ENCODE measurements around the gene SH3TC2.

Gene SH3TC2

DNA sequence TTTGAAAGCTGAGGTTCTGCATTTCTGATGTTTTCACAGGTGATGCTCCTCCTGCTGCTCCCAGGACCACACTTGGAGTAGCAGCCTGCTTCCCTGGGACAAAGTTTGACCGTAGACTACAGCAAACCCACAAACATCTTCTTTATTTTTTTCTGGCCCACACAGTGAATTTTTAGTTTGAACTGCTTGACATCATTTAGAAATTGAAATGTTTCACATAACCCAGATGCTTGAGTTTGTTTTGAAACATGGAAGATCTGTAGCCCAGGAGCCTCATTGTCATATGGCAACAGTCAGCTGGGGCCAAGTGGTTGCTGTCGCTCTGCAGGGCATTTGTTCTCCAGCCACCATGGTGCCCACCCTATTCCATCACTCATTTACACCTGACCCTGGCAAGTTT, 8.4 kb downstream of the SH3TC2 start:
- H3K9ac ChIP-seq (ENCODE audit: insufficient read length) = no peak overlapping the region
- no peak overlapping the region for H3K4me3 ChIP-seq
- TF ChIP-seq POLR2AphosphoS5 (IDR thresholded peaks at IDR 0.05; ENCODE audit: borderline replicate concordance, low read depth, low read length) (no peak), EZH2 (IDR thresholded peaks at IDR 0.05) (no peak), FOXP2 (optimal IDR thresholded peaks at IDR 0.05; ENCODE audit: control extremely low read depth, extremely low read length, insufficient read depth) (no peak)
- no peaks in the 10 kb centered on the region for H3K36me3 ChIP-seq (ENCODE audit: insufficient read depth, low read length)
- no peaks in the 10 kb centered on the region for H3K9me3 ChIP-seq (ENCODE audit: low read depth, low read length)
- no peak overlapping the region for H3K27ac ChIP-seq
- DNase-seq (ENCODE audit: low read depth, low spot score) = no peak

DNA sequence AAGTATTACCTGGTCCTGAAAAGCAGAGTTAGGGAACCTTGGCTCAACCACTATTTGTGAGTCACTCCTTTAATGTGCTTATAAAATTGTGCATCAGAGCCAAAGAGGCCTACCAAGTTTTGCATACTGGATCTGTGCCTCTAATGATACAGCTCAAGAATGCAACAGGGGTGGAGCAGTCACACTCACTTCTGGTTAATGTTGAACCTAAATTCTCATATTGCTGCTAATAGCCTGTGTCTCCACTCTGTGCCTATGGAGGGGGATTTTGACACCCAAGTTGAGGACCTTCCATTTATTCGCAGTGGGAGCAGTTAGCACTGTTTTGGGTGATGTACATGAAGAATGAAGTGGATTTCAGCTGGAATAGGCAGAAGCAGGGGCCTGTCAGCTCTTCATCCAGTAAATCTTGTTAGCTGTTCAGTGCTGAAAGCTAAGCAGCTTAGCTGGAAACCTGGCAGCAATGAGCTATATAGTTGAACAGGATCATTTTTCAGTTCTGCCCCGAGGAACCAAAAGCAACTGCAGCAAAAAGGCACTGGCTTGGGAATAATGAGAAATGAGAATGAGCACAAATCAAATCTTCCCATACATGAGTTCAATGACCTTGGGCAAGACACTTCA, 9.7 kb downstream of the SH3TC2 start:
- Histone ChIP-seq H3K27ac (no peak overlapping the region), H3K9me3 (ENCODE audit: low read depth, low read length) (no peaks in the 10 kb centered on the region), H3K36me3 (ENCODE audit: insufficient read depth, low read length) (no peaks in the 10 kb centered on the region), H3K4me3 (no peak overlapping the region), H3K9ac (ENCODE audit: insufficient read length) (no peak overlapping the region)
- DNase-seq (ENCODE audit: low read depth, low spot score) = no peak
- TF ChIP-seq POLR2AphosphoS5 (IDR thresholded peaks at IDR 0.05; ENCODE audit: borderline replicate concordance, low read depth, low read length) (no peak), EZH2 (IDR thresholded peaks at IDR 0.05) (no peak), FOXP2 (optimal IDR thresholded peaks at IDR 0.05; ENCODE audit: control extremely low read depth, extremely low read length, insufficient read depth) (no peak)

DNA sequence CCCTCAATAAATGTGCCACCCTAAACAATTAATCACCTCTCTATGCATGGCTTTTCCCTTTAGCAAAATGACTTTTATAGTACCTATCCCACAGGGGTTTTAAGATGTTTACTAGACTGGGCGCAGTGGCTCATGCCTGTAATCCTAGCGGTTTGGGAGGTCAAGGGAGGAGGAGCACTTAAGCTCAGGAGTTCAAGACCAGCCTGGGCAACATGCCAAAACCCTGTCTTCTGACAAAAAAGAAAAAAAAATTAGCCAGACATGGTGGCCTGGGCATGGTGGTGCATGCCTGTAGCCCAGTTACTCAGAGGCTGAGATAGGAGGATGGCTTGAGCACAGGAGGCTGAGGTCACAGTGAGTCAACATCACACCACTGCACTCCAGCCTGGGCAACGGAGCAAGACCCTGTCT, 13.5 kb downstream of the SH3TC2 start:
- no peak for DNase-seq (ENCODE audit: low read depth, low spot score)
- Histone ChIP-seq H3K27ac (no peak overlapping the region), H3K4me3 (no peak overlapping the region), H3K9me3 (ENCODE audit: low read depth, low read length) (no peaks in the 10 kb centered on the region), H3K36me3 (ENCODE audit: insufficient read depth, low read length) (no peaks in the 10 kb centered on the region), H3K9ac (ENCODE audit: insufficient read length) (no peak overlapping the region)
- TF ChIP-seq FOXP2 (optimal IDR thresholded peaks at IDR 0.05; ENCODE audit: control extremely low read depth, extremely low read length, insufficient read depth) (no peak), EZH2 (IDR thresholded peaks at IDR 0.05) (no peak)

DNA sequence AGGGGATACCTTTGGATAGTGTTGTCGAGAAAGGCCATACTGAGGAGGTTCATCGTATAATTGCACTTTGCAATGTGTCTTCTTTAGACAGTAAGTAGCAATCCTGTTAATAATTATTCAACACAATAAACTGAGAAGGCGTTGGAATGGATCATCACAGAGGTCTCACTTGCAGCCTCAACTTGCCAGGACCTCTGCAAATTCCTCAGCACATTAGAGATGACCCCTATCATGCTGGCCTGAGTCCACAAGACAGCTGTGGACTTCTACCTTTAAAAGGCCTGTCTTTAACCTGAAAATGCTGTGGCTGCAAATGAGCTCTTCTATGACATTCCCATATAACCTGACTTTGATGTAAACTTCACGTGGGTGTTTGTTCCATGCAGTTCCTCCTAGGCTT, 14.1 kb downstream of the SH3TC2 start:
- TF ChIP-seq EZH2 (IDR thresholded peaks at IDR 0.05) = no peak
- TF ChIP-seq POLR2AphosphoS5 (IDR thresholded peaks at IDR 0.05; ENCODE audit: borderline replicate concordance, low read depth, low read length) = no peak
- no peak for TF ChIP-seq FOXP2 (optimal IDR thresholded peaks at IDR 0.05; ENCODE audit: control extremely low read depth, extremely low read length, insufficient read depth)
- H3K9ac ChIP-seq (ENCODE audit: insufficient read length) = no peak overlapping the region
- no peak for DNase-seq (ENCODE audit: low read depth, low spot score)
- no peaks in the 10 kb centered on the region for H3K36me3 ChIP-seq (ENCODE audit: insufficient read depth, low read length)
- H3K4me3 ChIP-seq = no peak overlapping the region
- H3K9me3 ChIP-seq (ENCODE audit: low read depth, low read length) = no peaks in the 10 kb centered on the region
- H3K27ac ChIP-seq = no peak overlapping the region

DNA sequence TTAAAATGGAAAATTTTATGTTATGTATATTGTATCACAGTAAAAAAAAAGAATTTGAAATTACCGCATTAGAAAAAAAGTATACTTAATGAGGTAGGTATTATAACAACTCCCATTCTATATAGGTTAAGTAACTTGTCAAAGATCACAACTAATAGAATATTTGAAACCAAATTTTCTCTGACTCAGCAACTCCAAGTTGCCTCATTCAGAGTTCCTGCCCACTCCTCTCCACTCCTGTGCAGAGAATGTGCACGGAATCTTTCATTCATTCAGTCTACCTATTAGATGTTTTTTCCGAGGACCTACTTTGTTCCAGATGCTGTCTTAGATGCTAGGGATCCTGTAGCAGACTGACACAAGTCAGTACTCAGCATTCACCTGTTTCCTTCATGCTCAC, 15.4 kb downstream of the SH3TC2 start:
- no peaks in the 10 kb centered on the region for H3K9me3 ChIP-seq (ENCODE audit: low read depth, low read length)
- no peak overlapping the region for H3K4me3 ChIP-seq
- H3K27ac ChIP-seq = no peak overlapping the region
- no peak for TF ChIP-seq EZH2 (IDR thresholded peaks at IDR 0.05)
- no peaks in the 10 kb centered on the region for H3K36me3 ChIP-seq (ENCODE audit: insufficient read depth, low read length)
- H3K9ac ChIP-seq (ENCODE audit: insufficient read length) = no peak overlapping the region
- no peak for DNase-seq (ENCODE audit: low read depth, low spot score)

DNA sequence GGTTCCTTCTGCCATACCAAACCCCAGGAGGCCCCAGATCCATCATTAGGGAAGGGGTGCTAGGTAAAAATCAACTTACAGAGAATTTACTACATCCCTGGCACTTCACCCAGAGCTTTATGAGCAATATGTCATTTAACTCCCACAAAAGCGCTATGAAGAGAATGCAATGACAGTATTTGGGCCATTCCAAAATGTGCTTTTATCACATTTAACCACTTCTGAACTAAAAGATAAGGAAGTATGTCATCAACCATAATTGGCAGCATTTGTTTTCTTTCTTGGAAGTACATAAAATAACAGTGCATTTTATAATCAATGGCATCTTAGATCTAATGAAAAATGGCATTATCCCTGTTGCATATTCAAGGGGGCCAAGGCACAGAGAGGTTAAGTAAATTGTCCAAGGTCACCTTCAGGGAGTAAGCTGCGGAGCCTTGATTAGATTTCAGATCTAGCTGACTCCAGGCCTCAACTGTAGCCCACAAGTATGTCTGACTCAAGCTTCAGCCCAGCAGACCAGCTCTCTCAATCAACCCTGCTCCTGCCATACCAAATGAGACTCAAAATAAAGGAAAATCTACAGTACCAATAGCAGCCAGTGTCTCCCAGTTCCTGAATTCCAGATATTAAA, 16.5 kb downstream of the SH3TC2 start:
- TF ChIP-seq EZH2 (IDR thresholded peaks at IDR 0.05) (no peak), POLR2AphosphoS5 (IDR thresholded peaks at IDR 0.05; ENCODE audit: borderline replicate concordance, low read depth, low read length) (no peak), FOXP2 (optimal IDR thresholded peaks at IDR 0.05; ENCODE audit: control extremely low read depth, extremely low read length, insufficient read depth) (no peak)
- no peak for DNase-seq (ENCODE audit: low read depth, low spot score)
- Histone ChIP-seq H3K9me3 (ENCODE audit: low read depth, low read length) (no peaks in the 10 kb centered on the region), H3K36me3 (ENCODE audit: insufficient read depth, low read length) (no peaks in the 10 kb centered on the region), H3K27ac (no peak overlapping the region), H3K4me3 (no peak overlapping the region), H3K9ac (ENCODE audit: insufficient read length) (no peak overlapping the region)

DNA sequence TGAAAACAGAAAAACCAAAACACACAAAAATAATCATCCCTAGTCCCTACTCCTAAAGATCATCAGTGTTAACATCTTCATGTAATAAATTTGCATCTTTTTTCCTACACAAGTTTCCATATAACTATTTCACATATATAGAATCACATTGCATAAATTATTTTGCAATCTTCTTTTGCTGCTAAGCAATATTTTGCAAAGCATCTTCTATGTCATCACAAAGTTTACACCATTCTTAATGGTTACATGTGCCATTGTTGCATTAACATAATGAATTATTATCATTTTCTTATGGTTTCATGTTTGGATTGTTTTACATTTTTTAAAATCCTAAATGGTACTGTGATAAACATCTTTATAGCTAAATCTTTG, 17.8 kb downstream of the SH3TC2 start:
- TF ChIP-seq EZH2 (IDR thresholded peaks at IDR 0.05) = no peak
- no peak for TF ChIP-seq POLR2AphosphoS5 (IDR thresholded peaks at IDR 0.05; ENCODE audit: borderline replicate concordance, low read depth, low read length)
- no peak for TF ChIP-seq FOXP2 (optimal IDR thresholded peaks at IDR 0.05; ENCODE audit: control extremely low read depth, extremely low read length, insufficient read depth)
- Histone ChIP-seq H3K9me3 (ENCODE audit: low read depth, low read length) (no peaks in the 10 kb centered on the region), H3K27ac (no peak overlapping the region), H3K9ac (ENCODE audit: insufficient read length) (no peak overlapping the region), H3K36me3 (ENCODE audit: insufficient read depth, low read length) (no peaks in the 10 kb centered on the region), H3K4me3 (no peak overlapping the region)
- no peak for DNase-seq (ENCODE audit: low read depth, low spot score)

DNA sequence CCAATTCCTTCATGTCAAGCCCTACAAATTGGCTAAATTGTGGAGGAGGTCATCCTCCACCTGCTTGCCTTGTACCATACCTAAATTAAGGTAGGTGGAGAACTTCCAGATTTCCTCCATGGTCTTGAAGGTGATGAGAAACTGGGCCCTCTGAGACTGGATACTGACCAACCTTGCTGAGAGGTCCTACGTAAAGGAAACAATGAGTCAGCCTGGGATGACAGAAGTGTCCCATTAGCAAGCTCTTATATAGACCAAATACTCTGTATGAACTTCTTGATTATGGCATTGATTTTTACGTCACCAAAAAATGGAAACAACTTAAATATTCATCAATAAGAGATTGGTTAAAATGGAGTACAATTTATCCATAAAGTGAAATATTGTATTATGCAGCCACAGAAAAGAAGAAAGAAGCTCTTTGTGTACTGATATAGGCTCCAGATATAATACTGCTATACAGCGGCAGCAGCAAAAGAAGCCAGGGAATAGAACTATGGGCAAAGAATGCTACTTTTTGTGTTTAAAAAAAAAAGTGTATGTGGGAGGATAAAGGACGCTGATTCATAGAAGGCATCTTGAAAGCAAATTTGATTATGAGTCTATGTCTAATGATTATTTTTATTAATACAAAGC, 18.3 kb downstream of the SH3TC2 start:
- no peak for DNase-seq (ENCODE audit: low read depth, low spot score)
- H3K9ac ChIP-seq (ENCODE audit: insufficient read length) = no peak overlapping the region
- TF ChIP-seq FOXP2 (optimal IDR thresholded peaks at IDR 0.05; ENCODE audit: control extremely low read depth, extremely low read length, insufficient read depth) (no peak), EZH2 (IDR thresholded peaks at IDR 0.05) (no peak), POLR2AphosphoS5 (IDR thresholded peaks at IDR 0.05; ENCODE audit: borderline replicate concordance, low read depth, low read length) (no peak)
- no peak overlapping the region for H3K27ac ChIP-seq
- no peak overlapping the region for H3K4me3 ChIP-seq
- H3K9me3 ChIP-seq (ENCODE audit: low read depth, low read length) = no peaks in the 10 kb centered on the region
- H3K36me3 ChIP-seq (ENCODE audit: insufficient read depth, low read length) = no peaks in the 10 kb centered on the region

DNA sequence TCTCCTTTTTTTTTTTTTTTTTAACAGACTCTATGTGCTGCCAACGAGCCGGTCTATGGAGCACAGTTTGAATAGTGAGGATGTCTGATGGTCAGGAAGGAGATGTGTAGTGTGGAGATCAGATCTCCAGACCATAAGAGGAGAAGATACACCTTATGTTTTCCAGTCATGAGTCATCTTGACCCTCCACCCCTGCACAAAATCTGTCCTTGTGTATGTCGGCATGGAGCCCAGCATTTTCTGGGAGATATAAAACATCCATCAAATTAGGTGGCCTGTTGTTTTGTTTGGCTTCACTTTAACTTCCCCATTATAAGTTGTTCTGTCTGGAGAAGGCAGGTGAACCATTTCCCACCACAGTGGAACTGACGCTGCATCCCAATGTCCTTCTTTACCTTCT, 19.2 kb downstream of the SH3TC2 start:
- Histone ChIP-seq H3K36me3 (ENCODE audit: insufficient read depth, low read length) (no peaks in the 10 kb centered on the region), H3K4me3 (no peak overlapping the region), H3K9me3 (ENCODE audit: low read depth, low read length) (no peaks in the 10 kb centered on the region), H3K27ac (no peak overlapping the region), H3K9ac (ENCODE audit: insufficient read length) (no peak overlapping the region)
- no peak for TF ChIP-seq FOXP2 (optimal IDR thresholded peaks at IDR 0.05; ENCODE audit: control extremely low read depth, extremely low read length, insufficient read depth)
- no peak for TF ChIP-seq POLR2AphosphoS5 (IDR thresholded peaks at IDR 0.05; ENCODE audit: borderline replicate concordance, low read depth, low read length)
- no peak for TF ChIP-seq EZH2 (IDR thresholded peaks at IDR 0.05)
- DNase-seq (ENCODE audit: low read depth, low spot score) = no peak
